ENCODE results near the gene CIZ1. TPM values are rescaled to one million over a fixed set of nuclear protein-coding genes. Genes with fewer than 3 reads are reported as not detected.
"Not testable (repeated sequence)": the region's sequence is repeated elsewhere in the genome, so short reads cannot be mapped to it uniquely, and the experiment has no call there.

CIZ1 gene
- total RNA-seq, result 63.1 and 105 TPM in 2 replicates
- polyA plus RNA-seq, result 95.0 and 119 TPM in 2 replicates

- Histone ChIP-seq H3K27ac (peak within 1 kb of the TSS; percentile 85), H3K4me1 (ENCODE audit: low read depth) (peaks cover 11% of the 10 kb centered on the region), H3K27me3 (no peaks in the 10 kb centered on the region), H3K36me3 (peaks cover 13% of the 10 kb centered on the region), H3K9me3 (ENCODE audit: low read depth) (no peaks in the 10 kb centered on the region), H3K4me3 (peak within 1 kb of the TSS; percentile 78)
- peak; percentile 73 for TF ChIP-seq CTCF (IDR thresholded peaks at IDR 0.05; ENCODE audit: low read depth, low read length)
- DNase-seq (ENCODE audit: low read depth in 1 of 2, low spot score in 1 of 2), result peak; percentile 84 to 86
Measured at GRCh38 chr9:128191406-128192046, at the start of gene CIZ1. Gene CIZ1 (minus strand): TSS chr9:128191572. CDS start chr9:128190857, 715 bp downstream.

DNA sequence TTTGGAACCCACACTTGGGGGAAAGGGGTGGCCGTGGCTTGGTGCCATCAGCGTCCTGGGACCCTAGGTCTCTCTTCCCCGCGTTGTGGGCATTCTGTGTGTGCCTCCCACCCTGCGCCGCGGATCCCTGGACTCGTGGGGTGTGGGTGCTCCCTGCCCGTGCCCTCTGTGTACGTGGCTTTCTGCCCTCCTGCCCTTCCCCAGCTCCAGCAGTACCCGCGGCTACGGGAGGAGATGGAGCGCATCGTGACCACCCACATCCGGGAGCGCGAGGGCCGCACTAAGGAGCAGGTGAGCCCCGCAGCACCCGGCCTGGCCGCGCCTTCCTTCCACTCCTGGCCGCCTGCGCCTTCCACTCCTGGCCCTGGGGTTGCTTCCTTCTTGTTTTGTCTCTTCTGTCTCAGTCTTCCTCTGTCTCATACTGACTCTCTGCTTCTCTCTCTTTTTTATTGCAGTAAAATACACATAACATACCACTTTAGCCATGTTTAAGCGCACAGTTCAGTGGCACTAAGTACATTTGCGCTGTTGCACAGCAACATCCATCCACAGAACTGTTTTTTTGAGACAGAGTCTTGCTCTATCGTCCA, 42.5 kb upstream of the CIZ1 start:
- DNase-seq (ENCODE audit: low read depth in 1 of 2, low spot score in 1 of 2), result no peak
- Histone ChIP-seq H3K4me3 (no peak overlapping the region), H3K27me3 (no peaks in the 10 kb centered on the region), H3K4me1 (ENCODE audit: low read depth) (no peaks in the 10 kb centered on the region), H3K27ac (no peak overlapping the region), H3K9me3 (ENCODE audit: low read depth) (no peaks in the 10 kb centered on the region), H3K36me3 (no peaks in the 10 kb centered on the region)
- TF ChIP-seq CTCF (IDR thresholded peaks at IDR 0.05; ENCODE audit: low read depth, low read length), result no peak

GRCh38 chr9:128232528-128233428, 41.4 kb upstream of the CIZ1 start:
- Histone ChIP-seq H3K4me3 (no peak overlapping the region), H3K9me3 (ENCODE audit: low read depth) (no peaks in the 10 kb centered on the region), H3K4me1 (ENCODE audit: low read depth) (no peaks in the 10 kb centered on the region), H3K27ac (no peak overlapping the region), H3K27me3 (no peaks in the 10 kb centered on the region), H3K36me3 (no peaks in the 10 kb centered on the region)
- DNase-seq (ENCODE audit: low read depth in 1 of 2, low spot score in 1 of 2), result no peak
- no peak for TF ChIP-seq CTCF (IDR thresholded peaks at IDR 0.05; ENCODE audit: low read depth, low read length)

DNA sequence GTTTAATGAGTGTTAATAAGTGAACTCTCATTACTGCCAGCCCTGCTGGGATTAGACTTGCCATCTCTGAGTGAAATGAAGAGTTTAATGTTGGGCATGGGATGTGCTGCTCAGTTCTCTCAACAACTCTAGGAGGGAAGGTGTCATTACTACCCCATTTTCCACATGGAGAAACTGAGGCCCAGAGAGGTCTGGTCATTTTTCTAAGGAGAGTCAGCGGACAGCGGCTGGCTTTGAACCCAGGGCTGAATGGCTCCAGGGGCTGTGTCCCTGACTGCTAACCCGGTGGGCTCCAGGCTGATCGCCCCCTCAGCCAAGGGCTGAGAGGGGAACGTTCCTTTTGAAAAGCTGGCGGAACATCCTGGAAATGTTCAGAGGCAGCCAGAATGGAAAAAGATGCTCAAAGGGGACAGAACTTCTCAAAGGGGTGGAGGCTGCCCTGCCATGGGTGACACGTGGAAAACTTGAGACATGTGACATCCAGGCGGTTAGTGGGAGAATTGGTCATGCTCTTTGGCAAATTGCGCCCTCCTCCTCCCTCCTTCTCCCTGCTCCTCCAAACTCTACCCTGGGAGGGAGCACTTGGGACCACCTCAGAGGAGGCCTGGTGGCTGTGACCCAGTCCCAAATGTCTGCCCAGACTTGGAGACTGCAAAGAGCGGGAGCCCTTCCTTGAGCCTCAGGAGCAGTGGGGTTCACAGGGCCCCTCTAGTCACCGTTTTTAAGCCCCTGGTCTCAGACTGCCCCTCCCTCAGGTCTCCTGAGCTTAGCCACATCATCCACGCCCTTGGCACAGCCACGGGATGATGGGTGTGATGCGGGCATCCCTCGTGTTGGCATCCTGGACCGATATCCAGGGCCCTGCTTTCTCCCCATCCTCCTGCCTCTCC, 40.5 kb upstream of the CIZ1 start:
- DNase-seq (ENCODE audit: low read depth in 1 of 2, low spot score in 1 of 2), result no peak
- TF ChIP-seq CTCF (IDR thresholded peaks at IDR 0.05; ENCODE audit: low read depth, low read length), result no peak
- H3K4me3 ChIP-seq, result no peak overlapping the region

GRCh38 chr9:128230897-128231296, 39.5 kb upstream of the CIZ1 start:
- not testable (repeated sequence) for H3K4me1 ChIP-seq (ENCODE audit: low read depth); DNase-seq (ENCODE audit: low read depth in 1 of 2, low spot score in 1 of 2); H3K27ac ChIP-seq; H3K9me3 ChIP-seq (ENCODE audit: low read depth); H3K27me3 ChIP-seq; H3K36me3 ChIP-seq; H3K4me3 ChIP-seq

More for the DNA sequence above, 40.5 kb upstream of the CIZ1 start:
- H3K4me1 ChIP-seq (ENCODE audit: low read depth), result no peaks in the 10 kb centered on the region
- no peaks in the 10 kb centered on the region for H3K36me3 ChIP-seq
- no peak overlapping the region for H3K27ac ChIP-seq
- no peaks in the 10 kb centered on the region for H3K27me3 ChIP-seq
- no peaks in the 10 kb centered on the region for H3K9me3 ChIP-seq (ENCODE audit: low read depth)
